NCI-H146 treated with DMSO at 0.1 percent for 48 hours (cell line): ENCODE measurements around the gene LILRB3.
"Not testable (repeated sequence)": the region's sequence is repeated elsewhere in the genome, so short reads cannot be mapped to it uniquely, and the experiment has no call there.

Experiments used
- DNase-seq: peaks from one replicate; lab custom pipeline; 2025; ENCODE audit not compliant: unreplicated experiment; lab: John Stamatoyannopoulos, UW

The LILRB3 gene

GRCh38 chr19:54191011-54191810, 31.6 kb downstream of the LILRB3 start, which contains the start of gene TSEN34:
Gene TSEN34, plus strand, starts transcription at chr19:54191308. Its CDS starts 57 bp downstream, at chr19:54191365.
- DNase-seq, result peak; percentile 83

GRCh38 chr19:54190503-54191010, 32.2 kb downstream of the LILRB3 start:
- DNase-seq, result peak; percentile 98

- peak; percentile 100 for DNase-seq
These were observed 32.9 kb downstream of the LILRB3 start for GRCh38 chr19:54189735-54190502.

- DNase-seq, result peak; percentile 68
These were observed 33.6 kb downstream of the LILRB3 start, which contains the start of gene MBOAT7 for GRCh38 chr19:54189145-54189734. Gene MBOAT7, minus strand, starts transcription at chr19:54189580. Its CDS starts 1,072 bp downstream, at chr19:54188508.

- DNase-seq, result no peak
These were observed 34.5 kb downstream of the LILRB3 start for GRCh38 chr19:54188215-54188871.

- DNase-seq, result no peak
These were observed 35.8 kb downstream of the LILRB3 start for GRCh38 chr19:54186934-54187381.

GRCh38 chr19:54186351-54186750, 36.5 kb downstream of the LILRB3 start:
- DNase-seq, result no peak

GRCh38 chr19:54183431-54183830, 39.4 kb downstream of the LILRB3 start:
- no peak for DNase-seq

- not testable (repeated sequence) for DNase-seq
These were observed 40.9 kb downstream of the LILRB3 start for GRCh38 chr19:54181894-54182293.

GRCh38 chr19:54180691-54181091, 42.1 kb downstream of the LILRB3 start:
- DNase-seq, result no peak

- DNase-seq, result peak; percentile 17
These were observed 42.8 kb downstream of the LILRB3 start for GRCh38 chr19:54179921-54180461.

GRCh38 chr19:54179262-54179852, 43.5 kb downstream of the LILRB3 start:
- no peak for DNase-seq

GRCh38 chr19:54178581-54179261, 44.1 kb downstream of the LILRB3 start:
- no peak for DNase-seq

GRCh38 chr19:54173951-54174834, 48.6 kb downstream of the LILRB3 start:
- DNase-seq, result no peak

GRCh38 chr19:54173359-54173699, 49.5 kb downstream of the LILRB3 start:
- no peak for DNase-seq

- DNase-seq, result peak; percentile 77
These were observed 50.1 kb downstream of the LILRB3 start, which contains the start of gene TMC4 for GRCh38 chr19:54172471-54173358. Gene TMC4, minus strand, starts transcription at chr19:54173160. Its CDS starts 43 bp downstream, at chr19:54173117.

- DNase-seq, result not testable (repeated sequence)
These were observed 50.9 kb downstream of the LILRB3 start for GRCh38 chr19:54171736-54172431.
